Stomach smooth muscle (tissue), 2 donors: ENCODE measurements around the gene EEF2.

Source experiments
- H3K27ac ChIP-seq: one replicate; pipeline ENCODE4 v1.7.0; 2013; ENCODE audit warnings: mild to moderate bottlenecking, low read length, inconsistent platforms
- H3K27me3 ChIP-seq, 2 donors: one replicate each; pipeline ENCODE4 v1.7.0; 2013; ENCODE audit warnings: low read length in 2 of 2; ENCODE audit not compliant: insufficient read depth in 2 of 2, control insufficient read depth in 1 of 2
- H3K36me3 ChIP-seq, 2 donors: one replicate each; pipeline ENCODE4 v1.7.0; 2013; ENCODE audit warnings: low read length in 2 of 2; ENCODE audit not compliant: control insufficient read depth in 2 of 2, insufficient read depth in 2 of 2
- H3K4me1 ChIP-seq: one replicate; pipeline ENCODE4 v1.7.0; 2013; ENCODE audit warnings: low read length; ENCODE audit not compliant: control insufficient read depth, insufficient read depth
- H3K4me3 ChIP-seq, 2 donors: one replicate each; pipeline ENCODE4 v1.7.0; 2013; ENCODE audit warnings: low read length in 2 of 2
- H3K9ac ChIP-seq, 2 donors: one replicate each; pipeline ENCODE4 v1.7.0; 2013; ENCODE audit warnings: low read length in 2 of 2, mild to moderate bottlenecking in 1 of 2
- H3K9me3 ChIP-seq, 2 donors: one replicate each; pipeline ENCODE4 v1.7.0; 2013; ENCODE audit warnings: low read length in 2 of 2; ENCODE audit not compliant: control insufficient read depth in 2 of 2
- donor health status: healthy.
- donor health status: Pancreatic carcinoma.

EEF2 gene

GRCh38 chr19:3936506-3937442 lies 48.5 kb downstream of the EEF2 start:
- Histone ChIP-seq H3K9me3 (no peaks in the 10 kb centered on the region), H3K36me3 (no peaks in the 10 kb centered on the region), H3K27ac (no peak overlapping the region), H3K27me3 (no peaks in the 10 kb centered on the region), H3K4me1 (peaks cover 6% of the 10 kb centered on the region), H3K4me3 (no peak overlapping the region), H3K9ac (no peak overlapping the region)

DNA sequence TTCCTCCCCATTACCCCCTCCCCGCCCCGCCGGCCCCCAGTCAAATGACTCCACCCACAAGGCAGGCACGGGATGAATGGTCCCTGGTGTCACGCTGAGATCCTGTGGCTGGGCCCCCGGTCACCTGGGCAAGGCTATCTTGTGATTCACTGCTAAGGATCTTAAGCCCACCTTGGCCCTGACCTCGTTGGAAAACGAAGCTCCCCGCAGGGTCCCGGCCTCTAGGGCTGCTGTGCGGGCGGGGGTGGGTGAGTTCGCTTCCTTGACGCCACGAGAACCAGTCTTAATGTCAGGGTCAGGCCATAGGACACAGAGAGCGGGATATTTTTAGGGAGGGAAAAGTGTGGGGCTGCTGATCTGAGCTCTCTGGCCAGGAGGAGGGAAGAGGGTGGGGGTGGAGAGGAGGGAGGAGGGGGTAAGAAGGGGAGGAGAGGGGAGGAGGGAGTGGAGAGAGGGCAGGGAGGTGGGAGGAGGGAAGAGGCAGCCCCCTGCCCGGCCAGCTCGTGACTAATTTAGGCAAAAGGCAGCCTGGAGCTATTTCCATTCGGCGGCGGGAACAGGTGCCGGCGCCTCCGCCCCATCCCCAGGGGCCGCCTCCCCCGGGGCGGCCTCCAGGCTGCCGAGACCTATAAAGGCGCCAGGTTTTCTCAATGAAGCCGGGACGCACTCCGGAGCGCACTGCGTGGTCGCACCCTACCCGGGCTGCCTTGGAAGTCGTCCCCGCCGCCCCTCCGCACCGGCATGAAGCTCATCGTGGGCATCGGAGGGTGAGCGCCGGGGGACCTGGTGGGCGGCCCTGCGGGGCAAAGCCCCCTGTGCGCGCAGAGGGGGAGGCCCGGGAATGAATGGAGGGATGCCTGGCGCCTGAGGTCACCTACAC lies 52.1 kb downstream of the EEF2 start, which contains the start of gene NMRK2:
NMRK2 (plus strand) TSS at position 139 of the 880 bp plus-strand sequence; CDS start at position 742, 603 bp downstream.
- H3K36me3 ChIP-seq, result no peaks in the 10 kb centered on the region
- H3K9ac ChIP-seq, result peak within 1 kb of the TSS in 1 of 2 donors; percentile 47
- H3K27ac ChIP-seq, result no peak within 1 kb of the TSS
- H3K4me1 ChIP-seq, result peaks cover 6% of the 10 kb centered on the region
- no peaks in the 10 kb centered on the region for H3K27me3 ChIP-seq
- H3K9me3 ChIP-seq, result no peaks in the 10 kb centered on the region
- H3K4me3 ChIP-seq, result peak within 1 kb of the TSS in 1 of 2 donors; percentile 22

GRCh38 chr19:3931041-3931440 lies 54.2 kb downstream of the EEF2 start:
- no peaks in the 10 kb centered on the region for H3K9me3 ChIP-seq
- H3K4me1 ChIP-seq, result peaks cover 6% of the 10 kb centered on the region
- no peak overlapping the region for H3K27ac ChIP-seq

More at GRCh38 chr19:3931041-3931440, 54.2 kb downstream of the EEF2 start:
- Histone ChIP-seq H3K27me3 (no peaks in the 10 kb centered on the region), H3K36me3 (no peaks in the 10 kb centered on the region), H3K4me3 (no peak overlapping the region), H3K9ac (no peak overlapping the region)
